ENCODE measurements around the gene AHI1.

Gene AHI1

DNA sequence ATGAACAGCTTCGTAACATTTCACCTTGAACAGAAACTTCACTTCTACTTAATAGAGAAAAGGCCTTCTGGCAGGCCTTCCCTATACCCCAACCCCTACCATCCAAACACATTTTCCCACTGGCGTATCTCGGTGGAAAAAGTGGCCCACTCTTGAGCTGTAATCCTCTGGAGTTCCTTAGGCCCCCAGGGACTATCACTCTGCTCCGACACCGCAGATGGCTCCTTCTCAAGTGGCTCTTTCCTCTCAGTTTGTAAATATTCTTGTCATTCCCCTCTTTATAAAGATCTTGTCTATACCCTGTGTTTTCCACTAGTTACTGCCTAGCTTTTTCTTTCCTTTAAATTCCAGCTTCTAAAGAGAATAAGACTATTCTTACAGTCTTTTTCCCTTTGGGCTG lies 207.7 kb downstream of the AHI1 start:
- no peak for DNase-seq

DNA sequence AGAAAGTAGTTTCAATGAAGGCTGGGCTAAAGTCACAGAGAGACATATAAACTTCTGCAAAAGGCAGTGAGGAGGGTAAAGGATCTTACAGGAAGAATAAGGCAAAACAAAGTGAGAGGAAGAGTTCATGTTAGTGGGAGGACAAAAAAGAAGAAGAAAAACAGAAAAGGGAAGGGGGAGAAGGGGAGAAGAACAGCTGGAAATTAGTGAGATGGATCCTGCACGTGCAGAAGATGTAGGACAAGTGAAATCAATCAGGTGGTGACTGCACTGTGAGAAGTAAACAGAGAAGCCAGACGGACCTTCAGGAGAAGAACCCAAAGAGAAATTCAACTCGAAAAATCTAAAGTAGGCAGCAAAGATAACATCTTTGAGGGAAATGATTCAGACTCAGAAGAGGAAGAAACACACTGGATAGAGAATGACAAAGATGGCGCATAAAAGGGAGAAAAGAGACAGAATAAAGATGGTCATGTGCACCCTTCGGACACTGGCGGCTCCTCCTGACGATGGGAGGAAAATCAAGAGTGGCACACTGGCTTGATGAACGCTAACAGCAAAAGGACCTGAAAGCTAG lies 210.5 kb downstream of the AHI1 start:
- DNase-seq = no peak

DNA sequence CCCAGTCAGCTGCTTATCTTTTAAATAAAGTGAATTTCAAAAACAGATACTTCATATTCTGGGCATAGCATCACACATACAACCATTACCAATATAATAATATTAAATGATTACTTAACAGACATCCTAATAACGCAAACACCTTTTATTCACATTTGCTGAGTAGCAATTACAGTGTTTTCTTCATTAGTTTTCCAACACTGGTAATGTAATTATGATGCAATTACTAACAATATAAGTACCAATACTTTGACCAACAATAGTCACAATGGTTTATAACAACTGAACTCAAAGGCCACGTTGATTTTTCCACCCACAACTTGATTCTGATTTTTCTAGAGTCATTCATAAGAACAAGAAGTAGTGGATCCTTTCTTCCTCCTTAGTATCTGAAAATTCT lies 212.4 kb downstream of the AHI1 start:
- no peak for DNase-seq

DNA sequence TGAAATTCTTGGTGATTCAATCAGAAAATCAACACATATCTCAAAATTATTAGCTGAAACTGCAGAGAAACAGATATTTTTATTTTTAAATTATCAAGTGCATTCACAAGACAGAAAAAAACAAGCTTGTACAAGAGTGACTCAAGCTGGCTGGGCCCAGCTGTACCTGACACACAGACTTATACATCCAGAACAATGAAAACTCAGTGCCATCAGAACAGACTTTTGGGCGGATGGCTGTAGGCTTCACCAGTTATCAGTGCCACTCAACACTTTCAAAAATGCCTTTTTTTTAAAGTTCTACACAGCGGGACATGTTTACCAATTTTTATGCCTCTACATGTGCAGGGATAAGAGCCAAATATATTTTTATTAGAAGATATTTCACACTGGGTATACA lies 213.6 kb downstream of the AHI1 start:
- no peak for DNase-seq

DNA sequence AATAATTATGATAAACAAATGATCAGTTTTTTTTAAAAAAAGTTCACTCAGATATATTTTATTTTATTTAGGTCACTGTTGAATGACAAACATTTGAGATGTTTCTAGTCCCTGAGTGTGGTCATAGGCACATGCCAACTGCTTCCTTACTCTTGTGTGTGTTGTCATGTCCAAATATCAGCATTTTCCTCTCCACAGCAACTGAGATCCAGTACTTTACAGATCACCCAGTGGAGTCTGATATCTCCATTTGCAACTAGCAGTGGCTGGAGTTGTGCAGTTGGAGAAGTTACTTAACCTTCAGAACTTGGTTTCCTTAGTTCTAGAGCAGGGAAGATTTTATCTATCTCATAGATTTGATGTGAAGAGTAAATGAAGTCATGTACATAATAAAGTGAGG lies 215.1 kb downstream of the AHI1 start:
- no peak for DNase-seq

DNA sequence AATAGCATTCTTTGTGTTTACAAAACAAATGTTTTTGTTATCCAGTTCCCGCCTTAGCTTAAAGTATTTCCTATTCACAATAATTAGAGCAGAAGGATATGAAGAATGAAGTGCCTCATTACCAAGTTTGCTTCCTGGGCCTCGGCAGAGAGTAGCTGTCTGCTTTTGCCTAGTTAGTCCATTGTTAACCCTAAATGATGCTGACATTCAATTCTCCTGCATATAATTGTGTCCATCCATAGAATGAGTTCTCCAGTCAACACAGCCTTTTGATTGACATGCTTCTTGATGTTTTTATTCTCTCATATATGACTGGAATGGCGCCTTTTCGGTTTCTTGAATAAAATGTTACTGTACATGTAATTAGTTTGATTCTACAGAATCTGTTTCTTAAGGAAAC lies 215.6 kb downstream of the AHI1 start:
- no peak for DNase-seq

DNA sequence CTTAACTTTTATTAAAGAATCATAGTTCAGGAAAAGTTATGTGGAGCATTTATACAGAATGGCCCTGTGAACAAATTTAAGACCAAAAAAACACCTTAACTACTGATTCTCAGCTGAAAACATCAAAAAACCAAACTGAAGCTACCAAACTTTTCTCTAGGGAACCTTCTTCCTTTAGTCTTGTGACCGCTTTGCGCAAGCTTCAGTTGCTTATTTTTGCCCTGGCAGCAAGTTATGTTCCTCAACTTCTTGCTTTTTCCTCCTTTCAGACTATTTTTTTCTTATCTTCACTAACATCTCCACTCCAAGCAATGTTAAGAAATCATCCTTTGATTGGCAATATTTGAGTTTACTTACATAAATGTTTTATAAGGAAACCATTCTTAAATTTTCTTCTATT lies 216.3 kb downstream of the AHI1 start:
- DNase-seq = no peak

DNA sequence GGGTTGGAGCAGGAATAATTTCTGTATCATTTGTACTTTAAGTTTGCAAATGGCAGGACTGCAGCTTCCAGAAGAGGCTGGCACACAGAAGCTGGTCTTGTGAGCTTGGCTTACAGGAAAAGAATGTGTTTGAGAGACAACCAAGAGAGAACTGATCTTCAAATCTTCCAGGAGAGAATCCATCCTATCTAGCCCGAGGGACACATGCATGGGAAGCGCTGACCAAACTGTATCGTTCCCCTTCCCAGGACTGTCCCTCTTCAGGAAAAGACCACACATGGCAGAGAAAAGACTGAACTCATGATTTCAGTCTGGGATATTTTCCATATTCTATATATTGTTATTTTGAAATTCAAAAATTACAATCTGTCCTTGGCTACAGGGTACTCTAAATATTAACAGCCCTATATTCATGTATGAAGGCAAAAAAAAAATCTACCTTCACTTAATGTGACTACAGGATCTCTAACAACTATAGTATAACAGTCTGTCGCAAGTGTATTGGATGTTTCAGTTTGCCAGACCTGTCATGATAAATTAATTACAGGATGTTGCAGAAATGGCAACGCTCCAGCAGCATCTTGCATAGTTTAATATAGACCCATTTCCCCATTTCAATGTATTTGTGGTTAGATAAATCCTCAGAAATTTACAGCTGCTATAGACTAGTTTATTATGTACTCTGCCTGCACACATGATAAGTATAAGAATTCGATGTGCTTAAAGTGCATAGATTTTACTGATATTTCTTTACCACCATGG lies 217.0 kb downstream of the AHI1 start:
- DNase-seq = no peak

DNA sequence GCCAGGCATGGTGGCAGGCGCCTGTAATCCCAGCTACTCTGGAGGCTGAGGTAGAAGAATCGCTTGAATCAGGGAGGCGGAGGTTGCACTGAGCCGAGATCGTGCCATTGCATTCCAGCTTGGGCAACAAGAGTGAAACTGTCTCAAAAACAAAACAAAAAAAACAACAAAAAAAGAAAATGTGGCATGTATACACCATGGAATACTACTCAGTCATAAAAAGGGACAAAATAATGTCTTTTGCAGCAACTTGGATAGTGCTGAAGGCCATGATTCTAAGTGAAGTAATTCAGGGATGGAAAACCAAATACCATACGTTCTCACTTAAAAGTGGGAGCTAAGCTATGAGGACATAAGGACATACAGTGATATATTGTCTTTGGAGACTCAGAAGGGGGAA lies 220.1 kb downstream of the AHI1 start:
- DNase-seq = no peak

DNA sequence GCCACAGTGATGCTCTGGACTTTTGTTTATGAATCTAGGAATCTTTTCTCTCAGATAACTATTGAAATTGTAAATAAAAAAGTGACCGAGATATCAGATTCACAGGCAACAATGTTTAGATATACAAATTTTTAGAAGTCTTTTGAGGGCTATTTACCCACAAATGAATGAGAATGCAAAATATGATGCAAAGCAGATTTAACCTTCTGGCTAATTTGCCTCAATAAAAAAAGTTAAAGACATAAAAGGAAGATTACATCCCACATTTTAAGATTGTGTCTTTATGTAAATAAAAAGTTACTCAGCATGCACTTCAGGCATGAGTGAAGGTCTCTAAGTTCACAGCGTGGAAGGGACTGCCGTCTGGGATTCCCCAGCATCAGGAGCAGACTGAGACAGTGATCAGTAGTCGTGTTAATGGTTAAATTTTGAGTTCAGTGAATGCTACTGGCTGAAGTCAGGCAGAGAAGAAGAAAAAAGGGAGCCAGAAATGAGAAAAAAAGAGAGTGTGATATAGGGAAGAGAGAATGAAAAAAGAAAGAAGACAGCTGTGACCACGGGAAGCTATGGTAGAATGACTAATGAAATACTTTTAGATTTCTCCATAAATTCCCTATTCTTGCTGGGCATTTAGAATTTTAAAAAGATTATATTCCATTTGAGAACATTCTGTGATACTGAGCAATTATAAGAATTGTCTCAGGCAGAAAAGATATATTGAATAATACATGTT lies 222.8 kb downstream of the AHI1 start:
- DNase-seq = no peak

DNA sequence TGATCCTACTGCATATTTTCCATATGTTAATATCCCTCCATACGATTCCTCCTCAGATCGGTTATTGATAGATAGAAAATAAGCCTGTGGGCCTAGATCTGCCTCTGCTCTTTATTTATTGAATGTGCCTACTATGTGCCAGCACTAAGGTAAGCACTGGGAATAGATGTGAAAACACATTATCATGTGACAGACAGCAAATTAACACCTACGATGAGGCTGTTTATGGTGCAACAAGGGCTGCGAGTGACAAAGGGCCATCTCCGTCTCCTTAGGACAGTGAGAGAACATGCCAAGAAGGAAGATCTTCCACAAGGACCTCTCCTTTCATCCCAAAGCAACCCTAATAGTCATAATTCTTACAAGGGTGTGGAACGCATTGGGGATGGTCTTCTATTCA lies 225.9 kb downstream of the AHI1 start:
- DNase-seq = no peak

DNA sequence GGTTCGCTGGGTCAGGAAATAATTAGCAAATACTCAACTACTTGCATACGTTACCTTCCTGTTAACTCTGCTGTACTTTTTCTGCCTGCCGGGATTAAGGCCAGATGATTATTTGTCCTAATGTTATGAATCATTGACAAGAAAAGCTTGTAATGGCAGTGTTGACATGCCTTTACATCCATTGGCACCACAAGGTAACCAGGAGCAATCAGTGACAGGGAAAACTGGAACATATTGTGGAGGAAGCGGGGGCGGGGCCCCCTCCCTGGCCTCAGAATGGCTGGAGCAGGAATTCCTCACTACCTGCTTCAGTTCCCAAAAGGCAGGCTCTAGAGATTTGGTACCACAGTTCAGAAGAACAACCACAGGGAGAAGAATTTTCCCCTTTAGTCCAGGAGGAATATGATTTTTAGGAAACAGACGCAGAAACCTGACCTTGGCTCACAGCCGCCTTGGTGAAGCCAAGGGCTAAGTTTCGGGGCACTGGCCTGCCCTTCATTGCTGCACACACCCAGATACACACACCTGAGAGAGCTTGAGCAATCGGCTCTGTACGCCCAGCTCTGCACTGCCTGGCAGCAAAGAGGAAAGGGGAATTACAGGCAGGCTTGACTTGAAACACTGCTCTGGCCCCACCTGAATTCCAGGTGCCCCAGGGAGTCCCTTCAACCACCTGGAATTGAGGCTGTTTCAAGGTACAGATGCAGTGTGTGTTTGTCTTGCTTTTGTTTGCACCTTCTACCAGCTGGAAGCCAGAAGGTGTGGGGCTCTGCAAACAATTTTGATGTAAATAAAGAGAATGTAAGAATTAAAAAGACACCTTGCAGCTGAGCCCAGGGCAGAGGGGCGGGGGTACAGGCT lies 226.6 kb downstream of the AHI1 start:
- no peak for DNase-seq

DNA sequence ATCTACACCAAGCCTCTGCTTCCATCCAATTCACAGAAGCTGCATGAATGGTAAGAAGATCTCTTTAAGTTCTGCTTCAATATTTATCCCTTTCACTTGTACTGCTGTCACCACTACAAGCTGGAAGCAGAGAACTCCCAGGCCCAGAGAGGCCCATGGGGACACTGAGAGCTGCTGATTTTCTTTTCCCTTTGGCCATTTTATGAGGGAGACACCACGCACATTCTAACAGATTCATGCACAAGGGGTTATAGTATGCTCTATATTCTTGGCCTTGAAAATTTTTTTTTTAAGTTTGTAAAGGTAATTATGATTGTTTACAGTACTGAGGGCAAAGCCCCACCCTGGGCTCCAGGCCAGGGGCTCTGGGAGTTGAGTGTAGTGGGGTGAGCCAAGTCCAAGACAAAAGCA lies 228.1 kb downstream of the AHI1 start:
- no peak for DNase-seq

DNA sequence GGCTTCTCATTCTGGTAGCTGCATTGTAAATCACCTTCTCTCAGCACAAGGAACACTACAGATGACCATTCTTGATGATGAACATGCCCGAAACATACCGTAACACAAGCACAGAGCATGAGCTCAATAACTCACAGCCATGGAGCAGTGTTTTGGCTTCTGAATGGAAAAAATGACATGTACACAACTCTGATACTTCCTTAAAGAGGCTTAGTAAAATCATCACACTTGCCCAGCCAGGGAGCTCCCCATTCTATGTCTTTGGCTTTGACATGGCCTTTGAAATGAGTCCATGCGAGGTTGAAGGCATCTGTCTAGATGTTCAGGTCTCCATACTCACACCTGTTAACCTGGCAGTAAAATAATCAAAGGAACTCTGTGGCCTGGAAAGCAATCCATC lies 228.8 kb downstream of the AHI1 start:
- DNase-seq = no peak

DNA sequence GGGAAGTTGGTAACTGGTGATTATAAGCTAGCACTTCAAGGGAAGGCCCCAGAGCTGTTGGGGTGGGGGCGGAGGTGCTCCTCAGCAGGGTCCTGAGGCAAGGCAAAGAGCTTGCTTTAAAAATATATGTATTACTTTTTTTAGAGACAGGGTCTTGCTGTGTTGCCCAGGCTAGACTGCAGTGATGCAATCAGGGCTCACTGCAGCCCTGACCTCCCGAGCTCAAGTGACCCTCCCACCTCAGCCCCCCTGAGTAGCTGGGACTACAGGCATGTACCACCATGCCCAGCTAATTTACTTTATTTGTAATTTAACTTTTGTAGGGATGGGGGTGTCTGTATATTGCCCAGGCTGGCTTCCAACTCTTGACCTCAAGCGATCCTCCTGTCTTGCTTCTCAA lies 229.3 kb downstream of the AHI1 start:
- DNase-seq = no peak

DNA sequence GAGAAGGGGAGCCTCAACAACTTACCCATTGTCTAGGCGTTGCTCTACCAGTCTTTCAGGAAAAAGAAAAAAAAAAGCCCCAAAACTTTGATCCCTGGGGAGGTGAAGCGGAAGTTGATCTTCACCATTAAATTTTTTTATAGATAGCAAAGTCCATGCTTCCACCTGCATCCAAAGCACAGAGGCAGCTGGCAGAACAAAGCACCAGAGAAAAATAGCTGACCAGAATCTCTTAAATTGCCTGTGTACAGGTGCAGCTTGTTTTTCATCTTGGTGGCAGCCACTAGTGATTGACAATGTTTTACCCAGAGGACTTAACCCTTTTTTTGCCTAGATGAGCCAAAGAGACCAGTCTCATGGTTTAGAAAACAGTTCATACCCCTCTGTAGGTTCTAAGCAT lies 230.5 kb downstream of the AHI1 start:
- DNase-seq = no peak

DNA sequence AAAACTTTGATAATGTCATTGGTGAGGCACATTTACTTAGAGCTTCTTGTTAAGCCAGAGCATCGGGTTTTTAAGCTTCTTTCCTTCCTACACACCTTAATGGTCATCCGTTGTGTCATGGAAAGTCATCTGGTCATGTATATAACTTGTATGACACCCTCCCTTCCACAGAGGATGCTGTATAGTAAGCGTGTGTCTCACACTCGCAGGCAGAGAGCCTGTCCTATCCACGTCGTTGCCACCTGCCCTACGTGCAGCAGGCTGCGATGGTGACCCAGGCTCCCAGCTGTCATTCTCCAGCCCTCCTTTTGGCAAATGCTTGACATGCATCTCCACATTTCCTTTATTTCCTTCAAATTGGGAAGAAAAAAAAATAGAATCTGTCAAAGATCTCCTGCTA lies 230.9 kb downstream of the AHI1 start:
- no peak for DNase-seq

DNA sequence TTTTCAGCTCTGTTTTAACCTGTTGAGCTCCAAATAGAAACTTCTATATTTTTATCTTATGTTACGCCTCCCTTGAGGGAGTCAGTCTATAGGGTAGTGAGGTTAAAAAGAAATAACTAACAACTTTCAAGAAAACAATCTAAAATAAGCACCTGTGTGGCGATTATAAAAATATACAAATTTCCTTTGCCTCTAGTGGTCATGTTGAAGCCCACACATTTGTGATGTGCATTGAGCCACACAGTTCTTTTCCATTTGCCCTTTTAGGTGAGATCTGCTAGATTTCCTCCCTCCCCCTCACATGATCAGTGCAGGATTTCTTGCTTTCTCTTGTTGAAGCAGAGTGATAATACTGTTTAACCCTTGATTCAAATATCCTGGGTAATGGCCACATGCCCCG lies 232.3 kb downstream of the AHI1 start:
- DNase-seq = no peak

DNA sequence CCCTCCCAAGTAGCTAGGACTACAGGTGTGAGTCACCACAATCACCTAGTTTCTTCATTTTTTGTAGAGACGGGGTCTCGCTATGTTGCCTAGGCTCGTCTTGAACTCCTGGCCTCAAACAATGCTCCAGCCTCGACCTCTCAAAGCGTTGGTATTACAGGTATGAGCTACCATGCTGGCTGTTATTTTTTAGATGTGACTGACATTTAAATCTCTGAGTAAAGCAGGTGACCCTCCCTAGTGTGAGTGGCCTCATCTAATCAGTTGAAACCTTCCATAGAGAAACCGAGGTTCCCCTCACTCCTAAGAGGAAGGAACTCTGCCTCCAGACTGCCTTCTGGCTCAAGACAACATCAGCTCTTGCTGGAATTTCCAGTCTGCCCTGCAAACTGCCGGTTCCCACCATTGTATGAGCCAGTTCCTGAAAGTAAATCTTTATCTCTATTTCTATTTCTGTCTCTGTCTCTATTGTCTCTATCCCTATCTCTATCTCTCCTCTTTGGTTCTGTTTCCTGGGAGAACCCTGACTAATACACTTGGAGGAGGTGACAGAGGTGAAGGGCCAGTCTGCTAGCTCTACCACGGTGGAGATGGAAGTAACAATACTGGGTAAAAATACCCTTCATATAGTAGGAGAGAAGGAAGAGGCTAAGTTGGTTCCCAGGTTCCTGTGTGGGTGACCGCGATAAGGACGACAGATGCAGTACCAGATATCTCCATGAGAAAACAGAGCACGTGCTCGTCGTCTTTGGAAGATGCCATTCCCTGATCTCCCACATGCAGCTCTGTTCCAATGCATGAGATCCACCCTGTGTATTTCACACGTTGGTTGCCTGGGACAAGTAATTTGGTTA lies 235.4 kb downstream of the AHI1 start:
- DNase-seq = no peak

DNA sequence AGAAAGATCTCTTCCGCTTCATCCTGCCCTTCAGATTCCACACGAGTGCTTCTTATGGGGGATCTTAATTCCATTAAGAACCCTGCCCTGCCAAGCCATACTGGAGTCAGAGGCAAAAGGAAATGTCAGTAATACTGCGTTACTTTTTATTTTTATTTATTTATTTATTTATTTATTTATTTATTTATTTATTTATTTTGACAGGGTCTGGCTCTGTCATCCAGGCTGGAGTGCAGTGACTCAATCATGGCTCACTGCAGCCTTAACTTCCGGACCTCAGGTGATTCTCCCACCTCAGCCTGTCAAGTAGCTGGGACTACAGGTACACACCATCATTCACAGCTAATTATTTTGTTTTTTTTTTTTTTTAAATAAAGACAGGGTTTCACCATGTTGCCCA lies 236.9 kb downstream of the AHI1 start:
- DNase-seq = no peak

DNA sequence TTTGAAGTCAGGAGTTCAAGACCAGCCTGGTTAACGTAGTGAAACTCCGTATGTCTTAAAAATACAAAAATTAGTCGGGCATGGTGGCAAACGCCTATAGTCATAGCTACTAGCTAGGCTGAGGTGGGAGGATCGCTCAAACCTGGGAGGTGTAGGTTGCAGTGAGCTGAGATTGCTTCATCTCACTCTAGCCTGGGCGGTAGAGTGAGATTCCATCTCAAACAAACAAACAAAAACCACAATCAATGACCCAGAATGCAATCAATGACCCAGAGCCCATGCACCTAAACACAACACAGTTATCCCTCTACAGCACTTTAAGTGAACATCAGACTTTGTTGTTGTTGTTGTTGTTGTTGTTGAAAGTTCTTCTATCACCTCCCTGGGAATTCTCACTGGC lies 238.6 kb downstream of the AHI1 start:
- no peak for DNase-seq
